Stimulated activated CD8-positive, alpha-beta memory T cell treated with anti-CD3 and anti-CD28 coated beads, Interleukin-12 subunit alpha, Interleukin-12 subunit beta, amount 100 ng/mL, for 4 hours (primary cell): ENCODE measurements around the gene TTLL8.
"Not testable (repeated sequence)": the region's sequence is repeated elsewhere in the genome, so short reads cannot be mapped to it uniquely, and the experiment has no call there.

ENCODE experiments used
- DNase-seq: peaks from one replicate; pipeline ENCODE4 v3.0.0-alpha.2; 2020; ENCODE audit warnings: low read depth

Gene TTLL8

DNA sequence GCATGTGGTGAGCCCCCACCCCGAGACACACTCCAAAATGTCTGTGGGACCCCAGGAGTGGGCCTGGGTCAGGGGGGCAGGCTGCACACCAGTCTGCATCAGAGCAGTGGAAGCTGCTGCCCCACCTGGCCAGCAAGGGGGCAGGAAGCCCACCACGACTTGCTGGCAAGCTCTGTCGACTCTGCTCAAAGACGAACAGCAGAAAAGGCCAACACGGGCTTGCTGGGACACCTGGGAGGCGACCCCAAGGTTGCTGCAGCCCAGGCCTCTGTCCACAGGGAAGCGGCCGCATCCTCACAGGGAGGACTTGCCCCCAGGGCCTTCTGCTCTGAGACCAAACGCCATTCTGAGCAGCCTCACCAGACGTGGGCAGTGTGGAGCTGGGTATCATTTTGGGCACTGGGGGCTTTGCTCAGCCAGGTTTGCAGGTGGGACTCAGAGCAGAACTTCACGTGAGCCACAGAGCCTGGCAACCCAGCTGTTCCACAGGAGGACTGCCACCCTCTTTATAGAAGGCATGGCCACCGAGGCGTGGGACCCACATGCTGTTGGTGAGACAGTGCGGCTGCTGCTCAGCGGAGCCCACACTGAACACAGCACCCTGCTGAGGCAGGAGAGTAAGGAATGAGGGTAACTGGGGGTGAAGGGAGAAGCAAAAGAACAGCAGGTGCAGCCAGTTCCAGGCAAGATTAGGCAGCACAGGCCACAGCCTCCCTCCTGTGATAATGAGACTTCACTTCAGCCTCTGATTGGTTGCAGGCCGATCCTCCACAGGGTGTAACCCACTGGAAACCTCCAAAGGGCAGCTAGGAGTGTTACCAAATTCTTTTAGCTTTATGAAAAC is 56.5 kb downstream of the TTLL8 start:
- DNase-seq: no peak

DNA sequence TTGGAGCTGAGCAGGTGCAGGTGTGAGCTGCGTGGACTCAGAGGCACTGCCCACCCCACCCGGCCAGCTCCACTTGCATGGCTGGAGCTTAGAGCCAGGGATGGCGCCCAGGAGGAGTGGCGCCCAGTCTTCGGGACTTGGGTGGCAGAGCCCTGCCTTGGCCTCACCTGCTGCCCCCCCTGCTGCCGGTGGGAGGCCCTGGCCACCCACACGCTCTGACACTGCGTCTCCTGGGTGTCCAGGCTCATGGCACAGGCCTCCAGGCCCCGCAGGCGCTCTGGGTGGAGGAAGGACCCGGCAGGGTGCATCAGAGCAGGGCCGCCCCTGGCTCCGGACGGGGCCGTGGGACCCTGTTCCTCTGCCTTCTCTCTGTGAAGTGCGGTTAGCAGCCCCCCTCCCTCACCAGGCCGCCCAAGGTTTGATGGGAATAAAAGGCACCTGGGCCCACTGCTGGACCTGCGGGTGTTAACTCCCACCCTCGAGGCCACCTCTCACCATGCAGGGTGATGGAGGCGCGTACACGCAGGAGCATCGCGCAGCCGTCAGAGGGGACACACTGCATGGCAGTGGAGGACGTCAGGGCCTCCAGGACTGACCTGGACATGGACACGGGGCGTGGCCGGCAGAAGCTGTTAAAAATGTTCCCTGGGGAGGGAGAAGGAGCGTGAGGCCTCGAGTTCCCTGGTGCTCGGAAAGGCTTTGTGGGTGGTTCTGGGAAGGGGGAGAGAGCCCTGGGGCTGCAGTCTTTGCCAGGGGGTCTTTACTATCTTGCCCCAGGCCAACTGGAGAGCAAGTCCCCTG is 57.3 kb downstream of the TTLL8 start:
- DNase-seq: no peak

DNA sequence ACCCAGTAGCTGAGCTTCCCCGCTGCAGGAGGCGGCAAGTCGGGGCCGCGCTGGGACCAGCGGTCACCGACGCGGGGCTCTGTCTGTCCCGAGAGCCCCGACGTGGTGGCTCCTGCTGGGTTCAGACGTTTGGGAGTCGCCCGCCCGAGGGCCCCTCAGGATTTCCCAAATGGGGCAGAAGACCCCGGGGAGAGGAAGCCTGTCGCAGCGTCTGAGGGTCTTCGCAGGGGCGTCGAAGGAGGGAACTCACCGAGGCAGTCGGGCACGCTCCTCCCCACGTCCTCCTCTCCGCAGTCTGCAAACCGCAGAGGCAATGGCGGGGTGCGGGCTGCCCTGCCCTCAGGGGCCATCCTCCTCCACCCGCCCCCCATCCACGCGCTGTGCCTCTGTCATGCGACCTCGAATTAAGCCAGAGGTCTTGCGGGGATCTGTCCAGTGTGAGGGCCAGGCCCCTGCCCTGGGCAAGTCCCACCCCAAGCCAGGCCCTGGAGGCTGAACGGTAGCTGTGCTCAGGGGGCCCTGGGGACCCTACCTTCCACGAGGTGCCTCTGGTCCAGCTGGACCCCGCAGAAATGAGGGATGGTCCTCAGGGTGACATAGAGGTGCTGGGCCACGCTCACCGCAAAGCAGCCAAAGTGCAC is 58.0 kb downstream of the TTLL8 start:
- DNase-seq: no peak

DNA sequence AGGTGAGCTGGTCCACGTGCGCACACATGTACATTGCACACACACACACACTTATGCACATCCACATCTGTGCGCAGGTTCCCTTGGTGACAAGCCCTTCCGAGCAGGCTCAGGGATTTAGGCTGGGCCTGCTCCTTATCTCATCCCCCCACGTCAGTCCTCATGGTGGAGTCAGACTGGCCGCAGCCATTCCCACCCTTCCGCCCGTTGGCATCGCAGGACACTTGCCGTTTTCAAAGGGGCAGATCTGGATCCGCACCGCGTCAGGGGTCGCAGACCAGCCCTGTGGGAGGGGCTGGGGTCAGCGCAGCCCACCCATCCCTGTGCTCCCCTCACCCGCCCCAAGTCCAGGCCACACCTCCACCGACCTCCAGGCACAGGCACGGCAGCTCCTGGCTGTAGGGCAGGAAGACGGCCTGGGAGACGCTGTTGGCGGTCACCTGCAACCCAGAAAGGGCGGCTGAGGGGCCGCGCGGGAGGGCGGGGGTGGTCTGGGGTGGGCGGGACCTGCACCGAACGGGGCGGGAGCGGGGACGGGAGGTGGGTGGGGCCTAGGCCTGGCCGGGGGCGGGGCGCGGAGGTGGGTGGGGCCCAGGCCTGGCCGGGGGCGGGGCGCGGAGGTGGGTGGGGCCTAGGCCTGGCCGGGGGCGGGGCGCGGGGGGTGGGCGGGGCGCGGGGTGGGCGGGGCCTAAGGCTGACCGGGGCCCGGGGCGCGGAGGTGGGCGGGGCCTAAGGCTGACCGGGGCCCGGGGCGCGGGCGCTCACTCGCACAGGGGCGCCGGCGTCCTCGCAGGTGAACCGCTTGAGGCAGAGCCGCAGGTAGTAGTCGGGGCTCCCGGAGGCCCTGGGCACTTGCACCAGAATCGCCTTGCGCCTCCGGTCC is 58.8 kb downstream of the TTLL8 start:
- DNase-seq: no peak

DNA sequence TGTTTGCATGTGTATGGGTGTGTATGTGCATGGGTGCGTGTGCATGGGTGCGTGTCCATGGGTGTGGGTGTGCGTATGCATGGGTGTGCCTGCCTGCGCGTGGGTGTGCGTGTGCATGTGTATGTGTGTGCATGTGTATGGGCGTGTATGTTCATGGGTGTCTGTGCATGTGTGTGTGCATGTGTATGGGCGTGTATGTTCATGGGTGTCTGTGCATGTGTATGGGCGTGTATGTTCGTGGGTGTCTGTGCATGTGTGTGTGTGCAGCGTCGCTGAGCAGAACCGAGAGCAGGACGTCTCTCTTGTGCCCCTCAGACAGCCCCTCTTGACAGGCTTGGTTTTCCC is 59.4 kb downstream of the TTLL8 start:
- no peak for DNase-seq

DNA sequence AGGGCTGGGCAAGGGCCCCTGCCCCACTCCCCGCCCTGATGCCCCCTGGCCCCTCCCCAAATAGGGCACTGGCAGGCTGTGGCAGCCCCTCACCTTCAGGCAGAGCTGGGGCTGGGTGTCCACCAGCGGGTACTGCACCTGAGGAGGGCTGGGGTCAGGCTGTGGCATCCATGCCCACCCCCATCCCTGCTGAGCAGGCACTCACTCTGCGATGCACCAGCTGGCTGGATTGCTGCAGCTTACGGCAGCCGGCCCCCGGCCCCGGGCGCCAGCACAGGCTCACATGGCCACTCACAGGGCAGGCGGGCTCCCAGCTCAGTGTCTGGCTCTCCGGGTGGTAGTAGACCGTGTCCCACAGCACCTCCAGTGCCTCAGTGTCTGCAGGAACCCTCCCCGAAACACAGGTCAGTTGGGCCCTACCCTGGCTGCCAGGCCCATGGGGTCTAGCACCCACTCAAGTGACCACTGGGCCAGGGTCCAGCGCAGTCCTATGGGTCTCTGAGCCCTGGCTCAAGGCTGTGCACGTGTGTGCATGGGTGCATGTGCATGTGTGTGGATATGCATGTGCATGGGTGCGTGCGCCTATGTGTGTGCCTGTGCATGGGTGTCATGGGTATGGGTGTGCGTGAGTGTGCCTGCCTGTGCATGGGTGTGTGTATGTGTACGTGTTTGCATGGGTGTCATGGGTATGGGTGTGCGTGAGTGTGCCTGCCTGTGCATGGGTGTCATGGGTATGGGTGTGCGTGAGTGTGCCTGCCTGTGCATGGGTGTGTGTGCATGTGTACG is 60.0 kb downstream of the TTLL8 start:
- no peak for DNase-seq

DNA sequence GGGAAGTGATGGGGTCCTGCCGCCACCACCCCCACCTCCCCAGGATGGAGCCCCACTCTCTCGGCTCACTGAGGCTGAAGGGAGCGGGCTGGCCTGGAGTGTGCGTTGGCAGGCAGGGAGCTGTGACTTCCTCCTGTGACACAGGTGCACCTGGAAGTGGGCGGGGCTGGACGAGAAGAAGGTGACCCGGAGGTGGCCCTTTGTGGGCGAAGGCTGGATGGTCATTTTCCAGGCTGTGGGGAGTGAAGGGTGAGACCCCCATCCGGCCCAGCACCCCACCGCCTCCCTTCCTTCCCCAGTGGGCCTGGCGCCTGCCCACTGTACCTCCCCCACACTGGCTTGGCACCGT is 60.9 kb downstream of the TTLL8 start:
- DNase-seq: no peak

DNA sequence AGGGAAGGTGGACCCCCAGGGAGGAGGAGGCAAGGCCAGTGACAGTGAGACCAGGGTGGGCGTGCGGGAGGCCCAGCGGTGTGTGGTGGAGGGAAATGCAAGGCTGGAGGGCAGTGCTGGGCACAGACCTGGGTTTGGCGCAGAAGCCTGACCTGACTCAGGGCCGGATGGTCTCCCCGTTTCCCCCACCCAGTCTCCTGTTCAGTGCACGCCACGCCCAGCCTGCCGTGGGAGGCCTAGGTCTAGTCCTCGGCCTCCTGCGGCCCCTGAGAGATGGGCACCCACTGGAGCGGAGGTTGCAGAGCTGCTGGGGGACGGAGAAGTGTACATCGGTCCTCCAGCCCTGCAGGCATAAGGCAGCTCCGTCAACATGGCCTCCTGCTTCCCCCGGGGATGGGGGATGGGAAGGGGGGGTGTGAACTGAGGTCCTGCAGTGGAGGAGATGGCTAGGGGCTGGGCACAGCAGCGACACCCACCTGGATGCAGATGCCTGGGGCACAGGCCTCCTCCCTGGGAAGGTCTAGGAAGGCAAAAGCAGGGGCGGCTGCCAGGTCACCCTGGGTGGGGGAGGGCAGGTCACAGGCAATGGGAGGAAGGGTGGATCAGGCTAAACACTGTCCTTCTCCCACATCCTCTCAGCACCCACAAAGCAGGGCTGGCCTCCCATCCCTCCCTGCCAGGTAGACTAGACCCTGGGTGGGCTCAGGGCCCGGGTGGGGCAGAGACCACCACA is 61.4 kb downstream of the TTLL8 start:
- DNase-seq: no peak

DNA sequence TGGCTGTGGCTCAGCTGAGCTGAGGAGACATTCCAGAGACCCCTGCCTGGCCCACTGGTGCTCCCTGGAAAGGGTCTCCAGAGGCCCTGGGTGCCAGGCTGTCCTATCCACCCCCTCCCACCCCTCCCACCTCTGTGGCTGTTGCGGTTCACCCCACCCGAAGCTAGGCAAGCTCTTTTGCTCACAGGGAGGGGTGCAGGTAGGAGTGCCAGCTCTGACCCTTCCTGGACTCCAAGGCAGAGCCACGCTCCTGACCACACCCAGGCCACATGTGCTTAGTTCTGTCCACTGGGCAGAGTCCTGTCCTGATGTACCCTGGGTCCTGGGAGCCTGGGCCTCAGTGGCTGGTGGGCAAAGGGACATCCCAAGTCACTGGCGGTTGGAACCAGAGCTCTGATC is 62.0 kb downstream of the TTLL8 start:
- DNase-seq: no peak

DNA sequence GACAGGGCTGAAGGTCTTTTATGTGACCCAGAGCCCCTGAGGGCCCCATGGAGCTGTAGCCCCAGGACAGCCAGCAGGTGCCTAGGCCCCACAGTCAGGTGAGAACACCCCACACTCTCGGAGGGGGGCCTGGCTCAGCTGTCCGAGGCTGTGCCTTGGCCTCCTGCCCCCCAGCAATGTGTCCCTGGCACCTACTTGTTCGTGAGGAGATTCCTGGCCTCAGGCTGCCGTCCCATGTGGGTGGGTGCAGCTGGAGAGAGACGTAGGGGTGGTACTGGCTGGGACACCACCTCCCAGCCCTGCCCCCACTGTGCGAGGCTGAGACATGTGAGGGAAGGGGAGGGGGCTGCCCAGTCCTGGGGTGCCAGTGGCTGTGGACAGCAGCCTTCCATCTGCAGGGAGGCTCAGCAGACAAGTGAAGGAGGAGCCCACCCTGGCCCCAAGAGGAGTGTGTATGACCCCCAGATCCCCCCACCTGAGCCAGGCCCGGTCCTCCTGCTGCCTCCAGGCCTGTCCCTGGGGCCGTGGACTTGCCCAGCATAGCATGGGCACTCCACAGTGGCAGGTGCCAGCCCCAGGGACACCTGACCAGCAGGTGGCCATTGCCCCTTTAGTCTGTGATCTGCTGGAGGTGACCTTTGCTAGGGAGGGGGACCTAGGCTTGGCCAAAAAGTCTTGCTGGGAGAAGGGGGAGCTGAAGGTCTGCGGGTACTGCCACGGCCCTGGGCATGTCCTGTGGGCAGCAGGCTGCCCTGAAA is 62.6 kb downstream of the TTLL8 start:
- no peak for DNase-seq

DNA sequence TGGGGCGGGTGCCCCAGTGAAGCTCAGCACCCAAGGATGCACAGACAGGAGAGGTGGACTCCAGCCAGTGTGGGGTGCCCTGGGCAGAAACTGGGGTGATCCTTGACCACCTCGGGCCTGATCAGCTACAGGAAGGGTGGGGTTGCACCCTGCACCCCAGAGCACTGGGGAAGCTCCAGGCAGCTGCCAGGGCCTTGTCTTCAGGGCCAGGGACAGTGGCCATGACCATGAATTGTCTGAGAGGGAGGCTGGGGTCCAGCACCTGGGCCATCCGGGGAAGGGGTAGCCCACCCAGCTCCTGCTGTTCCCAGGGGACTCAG is 63.1 kb downstream of the TTLL8 start:
- no peak for DNase-seq

DNA sequence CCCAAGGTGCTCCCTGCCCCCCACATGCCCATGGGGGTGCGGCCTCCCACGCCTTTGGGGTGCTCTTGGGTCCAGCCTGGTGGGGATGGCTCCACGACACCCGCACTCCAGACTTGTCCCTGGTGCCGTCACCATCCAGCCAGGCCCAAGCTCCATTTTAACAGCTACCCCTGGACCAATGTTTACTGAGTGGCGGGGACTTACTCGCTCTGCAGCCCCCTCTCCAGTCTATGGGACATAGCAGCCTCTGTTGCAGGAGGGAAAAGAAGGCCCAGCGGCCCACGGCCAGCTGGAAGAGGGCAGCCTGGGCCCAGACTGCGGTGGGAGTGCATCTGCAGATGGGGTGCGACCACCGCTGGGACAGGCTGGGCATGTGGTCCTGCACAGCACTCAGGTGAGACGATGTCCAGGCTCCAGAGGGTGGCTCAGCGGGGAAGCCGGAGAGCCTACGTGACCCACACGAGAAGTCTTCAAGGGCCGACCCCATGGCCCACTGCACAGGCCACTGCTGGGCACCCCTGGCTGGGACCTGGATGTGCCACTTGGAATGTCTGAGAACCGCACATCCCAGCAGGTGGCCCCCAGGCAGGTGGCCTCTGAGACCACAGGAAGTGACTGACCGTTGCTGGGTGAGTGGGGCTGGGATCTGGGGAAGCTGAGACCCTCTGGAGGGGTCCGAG is 63.6 kb downstream of the TTLL8 start:
- DNase-seq: no peak

DNA sequence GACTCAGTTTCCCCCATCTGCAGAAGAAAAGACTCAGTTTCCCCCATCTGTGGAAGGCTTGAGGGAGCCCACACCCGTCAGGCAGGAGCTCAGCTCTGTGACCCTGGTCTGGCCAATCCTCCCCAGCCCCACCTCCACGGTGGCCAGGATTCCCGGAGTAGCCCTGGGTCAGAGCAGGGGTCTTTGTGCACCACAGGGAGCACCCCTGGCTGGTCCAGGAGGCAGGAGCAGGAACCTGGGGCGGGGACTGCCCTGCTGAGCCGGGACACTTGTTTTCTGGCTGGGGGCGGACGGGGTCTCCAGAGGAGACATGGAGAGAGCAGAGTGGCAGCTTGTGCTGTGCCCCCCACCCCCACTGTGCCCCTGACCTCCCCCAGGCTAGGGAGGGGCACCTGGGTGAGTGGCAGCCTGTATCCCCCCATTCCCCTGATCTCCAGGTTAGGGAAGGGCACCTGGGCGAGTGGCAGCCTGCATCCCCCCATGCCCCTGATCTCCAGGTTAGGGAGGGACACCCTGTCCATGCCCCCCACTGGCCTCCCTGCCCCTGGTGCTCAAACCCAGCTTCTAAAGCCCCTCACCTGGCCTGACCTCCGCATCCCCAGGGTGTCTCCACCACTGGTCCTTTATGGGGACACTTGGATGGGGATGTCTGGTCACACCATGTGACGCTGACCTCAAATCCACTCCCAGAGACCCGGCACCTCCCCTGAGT is 64.3 kb downstream of the TTLL8 start:
- no peak for DNase-seq

DNA sequence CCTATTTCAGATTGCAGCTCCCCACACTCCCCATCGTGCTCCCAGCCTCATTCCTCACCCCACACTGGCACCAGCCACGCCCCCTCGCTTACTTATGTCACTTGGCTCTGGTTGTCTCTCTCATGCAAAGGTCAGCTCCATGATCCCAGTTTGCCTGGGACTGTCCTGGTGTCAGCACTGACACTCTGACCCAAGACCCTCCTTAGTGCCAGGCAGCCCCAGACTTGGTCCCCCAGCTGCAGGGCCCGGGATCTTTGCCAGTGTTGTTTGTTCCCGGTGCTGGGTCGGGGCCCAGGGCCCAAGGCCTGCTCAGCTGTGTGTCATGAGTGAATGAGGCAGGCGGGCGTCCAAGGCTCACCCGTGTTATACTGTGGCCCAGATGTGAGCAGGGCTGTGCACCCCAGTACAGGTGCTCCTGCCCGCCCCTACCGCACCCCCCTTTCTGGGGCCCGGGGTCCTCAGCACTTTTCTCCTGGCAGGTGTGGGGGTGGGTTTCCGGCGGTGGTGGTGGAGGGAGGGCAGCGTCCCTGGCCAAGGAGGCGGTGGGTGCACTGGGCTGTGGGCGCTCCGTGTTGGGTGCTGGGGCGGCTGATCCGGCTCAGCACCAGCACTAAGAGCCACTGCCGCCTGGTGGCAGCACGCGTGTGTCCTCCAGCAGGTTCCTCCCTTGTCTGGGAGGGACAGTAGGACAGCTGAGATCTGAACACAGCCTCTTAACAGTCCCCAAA is 65.0 kb downstream of the TTLL8 start:
- peak; percentile 61 for DNase-seq

DNA sequence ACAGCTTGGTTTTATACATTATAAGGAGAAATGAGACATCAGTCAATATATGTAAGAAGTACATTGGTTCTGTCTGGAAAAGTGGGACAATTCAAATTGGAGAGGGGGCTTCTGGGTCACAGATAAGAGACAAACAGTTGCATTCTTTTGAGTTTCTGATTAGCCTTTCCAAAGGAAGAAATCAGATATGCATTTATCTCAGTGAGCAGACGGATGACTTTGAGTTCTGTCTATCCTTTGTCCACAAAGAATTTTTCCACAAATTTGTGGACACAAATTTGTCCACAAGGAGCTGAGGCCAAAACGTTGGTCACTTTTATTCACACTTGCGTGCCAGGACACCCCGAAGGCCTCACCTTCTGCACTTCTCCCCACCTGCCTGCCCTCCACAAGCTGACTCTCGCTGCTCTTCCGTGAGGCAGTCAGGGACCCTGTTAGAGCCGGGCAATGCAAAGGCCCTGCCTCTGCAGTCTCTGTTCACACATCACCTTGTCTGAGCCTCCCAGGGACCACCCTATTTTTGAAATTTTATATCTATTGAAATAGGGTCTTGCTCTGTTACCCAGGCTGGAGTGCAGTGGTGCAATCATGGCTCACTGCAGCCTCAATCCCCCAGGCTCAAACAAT is 66.1 kb downstream of the TTLL8 start:
- DNase-seq: no peak

DNA sequence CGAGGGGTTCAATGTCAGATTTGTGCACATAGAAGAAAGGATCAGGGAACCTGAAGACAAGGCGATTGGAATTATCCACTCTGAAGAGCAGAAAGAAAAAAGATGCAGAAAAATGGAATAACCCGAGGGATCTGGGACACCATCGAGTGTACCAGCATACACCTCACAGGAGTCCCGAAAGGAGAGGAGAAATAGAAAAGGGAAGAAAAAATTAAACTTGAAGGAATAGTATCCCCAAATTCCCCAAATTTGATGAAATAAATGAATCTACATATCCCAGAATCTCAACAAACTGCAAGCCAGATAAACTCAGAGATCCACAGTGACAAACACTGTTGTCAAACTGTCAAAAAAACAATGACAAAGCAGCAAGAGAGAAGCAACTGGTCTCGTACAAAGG is 66.9 kb downstream of the TTLL8 start:
- no peak for DNase-seq

DNA sequence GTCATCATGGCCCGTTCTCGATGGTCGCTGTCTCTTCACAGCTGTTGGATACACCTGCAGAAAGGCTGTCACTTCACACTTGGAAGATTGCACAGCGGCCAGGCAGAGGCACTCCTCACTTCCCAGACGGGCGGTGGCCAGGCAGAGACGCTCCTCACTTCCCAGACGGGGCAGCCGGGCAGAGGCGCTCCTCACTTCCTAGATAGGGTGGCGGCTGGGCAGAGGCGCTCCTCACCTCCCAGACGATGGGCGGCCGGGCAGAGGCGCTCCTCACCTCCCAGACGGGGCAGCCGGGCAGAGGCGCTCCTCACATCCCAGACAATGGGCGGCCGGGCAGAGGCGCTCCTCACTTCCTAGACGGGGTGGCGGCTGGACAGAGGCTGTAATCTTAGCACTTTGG is 68.3 kb downstream of the TTLL8 start:
- DNase-seq: not testable (repeated sequence)

DNA sequence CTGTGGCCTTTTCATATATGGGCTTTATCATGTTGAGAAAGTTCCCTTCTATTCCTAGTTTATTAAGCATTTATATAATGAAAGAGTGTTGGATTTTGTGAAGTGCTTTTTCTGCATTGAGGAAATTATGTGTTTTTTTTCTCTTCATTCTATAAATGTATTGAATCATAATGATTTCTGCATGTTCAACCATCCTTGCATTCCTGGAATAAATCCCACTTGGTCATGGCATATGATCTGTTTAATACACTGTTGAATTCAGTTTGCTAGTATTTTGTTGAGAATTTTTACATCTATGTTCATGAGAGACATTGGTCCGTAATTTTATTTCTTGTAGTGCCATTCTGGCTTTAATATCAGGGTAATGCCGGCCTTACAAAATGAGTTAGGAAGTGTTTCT is 71.8 kb downstream of the TTLL8 start:
- no peak for DNase-seq
